ENCODE data around the gene KLHDC10.
"Not testable (repeated sequence)": the region's sequence is repeated elsewhere in the genome, so short reads cannot be mapped to it uniquely, and the experiment has no call there.

- not testable (repeated sequence) for TF ChIP-seq EZH2phosphoT487 (IDR thresholded peaks at IDR 0.05; ENCODE audit: borderline replicate concordance, low read length); CTCF (IDR thresholded peaks at IDR 0.05; ENCODE audit: low read depth, low read length, poor library complexity, severe bottlenecking)
These were observed 15.1 kb upstream of the KLHDC10 start for GRCh38 chr7:130055198-130055597.
